ENCODE measurements around the gene SCN5A.

SCN5A gene

GRCh38 chr3:38646062-38646461 lies 3.4 kb downstream of the SCN5A start:
- Histone ChIP-seq H3K9me3 (ENCODE audit: control insufficient read depth, low read length) (peaks cover 4% of the 10 kb centered on the region), H3K36me3 (ENCODE audit: control insufficient read depth, insufficient read depth, low read length, severe bottlenecking) (no peaks in the 10 kb centered on the region), H3K4me1 (ENCODE audit: control insufficient read depth, insufficient read depth, low read length) (peaks cover 4% of the 10 kb centered on the region), H3K4me3 (ENCODE audit: low read length) (no peak overlapping the region), H3K27me3 (replicated peaks; ENCODE audit: control insufficient read depth, insufficient read depth, low read length) (peaks cover 72% of the 10 kb centered on the region), H3K9ac (ENCODE audit: low read length) (no peak overlapping the region)
- DNase-seq (ENCODE audit: low read depth) = no peak

DNA sequence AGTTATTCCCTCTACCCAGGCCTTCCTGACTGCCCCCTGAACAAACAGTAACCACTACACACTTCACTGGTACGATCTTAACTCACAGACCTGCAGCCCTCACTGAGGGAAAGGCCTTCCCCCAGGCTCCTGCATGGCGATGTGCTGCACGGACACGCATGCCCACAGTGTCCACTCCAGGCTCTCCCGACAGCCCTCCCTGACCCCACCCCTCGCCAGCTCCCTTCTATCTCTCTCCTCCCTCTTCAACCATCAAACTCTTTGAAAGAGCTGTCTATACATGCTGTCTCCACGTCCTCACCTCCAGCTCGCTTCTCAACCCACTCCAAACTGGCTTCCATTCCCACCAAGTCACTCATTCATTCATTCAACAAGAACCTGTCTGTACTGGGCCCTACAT lies 3.9 kb downstream of the SCN5A start:
- Histone ChIP-seq H3K4me3 (ENCODE audit: low read length) (no peak overlapping the region), H3K27me3 (replicated peaks; ENCODE audit: control insufficient read depth, insufficient read depth, low read length) (peaks cover 76% of the 10 kb centered on the region), H3K9ac (ENCODE audit: low read length) (no peak overlapping the region), H3K4me1 (ENCODE audit: control insufficient read depth, insufficient read depth, low read length) (peaks cover 4% of the 10 kb centered on the region), H3K9me3 (ENCODE audit: control insufficient read depth, low read length) (peaks cover 4% of the 10 kb centered on the region), H3K36me3 (ENCODE audit: control insufficient read depth, insufficient read depth, low read length, severe bottlenecking) (no peaks in the 10 kb centered on the region)
- no peak for DNase-seq (ENCODE audit: low read depth)

DNA sequence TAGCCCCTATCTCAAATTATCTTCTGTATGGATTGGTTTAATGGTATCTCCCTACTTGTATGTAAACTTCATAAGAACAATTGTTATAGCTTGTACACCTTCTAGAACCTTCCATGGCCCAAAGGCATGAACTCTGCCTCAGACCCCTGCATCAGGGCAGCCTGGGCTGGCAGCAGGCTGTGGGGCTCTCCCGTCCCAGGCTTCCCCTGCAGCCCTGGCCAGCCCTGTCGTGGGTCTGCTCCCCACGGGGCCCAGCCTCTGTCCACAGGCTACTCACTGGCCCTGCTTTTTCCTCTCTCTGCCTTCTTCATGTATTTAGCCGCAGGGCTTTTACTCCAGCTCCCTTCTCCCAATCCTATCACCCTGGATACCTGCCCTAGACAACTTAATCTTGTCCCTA lies 4.4 kb downstream of the SCN5A start:
- H3K9me3 ChIP-seq (ENCODE audit: control insufficient read depth, low read length) = peaks cover 4% of the 10 kb centered on the region
- no peak overlapping the region for H3K4me3 ChIP-seq (ENCODE audit: low read length)
- H3K36me3 ChIP-seq (ENCODE audit: control insufficient read depth, insufficient read depth, low read length, severe bottlenecking) = no peaks in the 10 kb centered on the region
- DNase-seq (ENCODE audit: low read depth) = no peak
- peaks cover 76% of the 10 kb centered on the region for H3K27me3 ChIP-seq (replicated peaks; ENCODE audit: control insufficient read depth, insufficient read depth, low read length)
- H3K9ac ChIP-seq (ENCODE audit: low read length) = no peak overlapping the region
- H3K4me1 ChIP-seq (ENCODE audit: control insufficient read depth, insufficient read depth, low read length) = peaks cover 4% of the 10 kb centered on the region

GRCh38 chr3:38644662-38645053 lies 4.8 kb downstream of the SCN5A start:
- H3K27me3 ChIP-seq (replicated peaks; ENCODE audit: control insufficient read depth, insufficient read depth, low read length) = peaks cover 76% of the 10 kb centered on the region
- H3K9me3 ChIP-seq (ENCODE audit: control insufficient read depth, low read length) = peaks cover 4% of the 10 kb centered on the region
- H3K36me3 ChIP-seq (ENCODE audit: control insufficient read depth, insufficient read depth, low read length, severe bottlenecking) = no peaks in the 10 kb centered on the region
- no peak overlapping the region for H3K9ac ChIP-seq (ENCODE audit: low read length)
- DNase-seq (ENCODE audit: low read depth) = no peak
- no peak overlapping the region for H3K4me3 ChIP-seq (ENCODE audit: low read length)
- no peaks in the 10 kb centered on the region for H3K4me1 ChIP-seq (ENCODE audit: control insufficient read depth, insufficient read depth, low read length)

- Histone ChIP-seq H3K27me3 (replicated peaks; ENCODE audit: control insufficient read depth, insufficient read depth, low read length) (peaks cover 78% of the 10 kb centered on the region), H3K4me3 (ENCODE audit: low read length) (no peak overlapping the region), H3K4me1 (ENCODE audit: control insufficient read depth, insufficient read depth, low read length) (no peaks in the 10 kb centered on the region), H3K9ac (ENCODE audit: low read length) (no peak overlapping the region), H3K9me3 (ENCODE audit: control insufficient read depth, low read length) (peaks cover 4% of the 10 kb centered on the region), H3K36me3 (ENCODE audit: control insufficient read depth, insufficient read depth, low read length, severe bottlenecking) (no peaks in the 10 kb centered on the region)
- no peak for DNase-seq (ENCODE audit: low read depth)
These were observed 5.3 kb downstream of the SCN5A start for GRCh38 chr3:38644016-38644661.

DNA sequence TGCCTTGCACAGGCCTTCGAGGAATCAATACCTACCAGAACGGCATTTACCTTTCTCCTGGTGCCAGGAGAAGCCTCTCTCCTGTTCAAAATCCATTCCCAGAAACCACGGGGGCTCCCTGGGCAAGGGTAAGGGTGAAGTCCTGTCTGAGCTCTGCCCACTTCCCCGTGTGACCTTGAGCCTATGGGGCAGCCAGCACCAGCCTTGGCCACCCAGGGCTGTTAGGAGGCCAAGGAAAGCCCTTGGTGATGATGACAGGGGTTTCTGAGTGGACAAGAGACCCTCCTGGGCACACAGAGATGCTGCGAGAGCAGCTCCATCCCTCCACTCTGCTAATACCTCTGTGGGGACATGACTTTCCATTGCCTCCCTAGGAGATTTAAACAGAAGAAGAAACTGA lies 5.9 kb downstream of the SCN5A start:
- no peak for DNase-seq (ENCODE audit: low read depth)
- Histone ChIP-seq H3K4me1 (ENCODE audit: control insufficient read depth, insufficient read depth, low read length) (no peaks in the 10 kb centered on the region), H3K9me3 (ENCODE audit: control insufficient read depth, low read length) (peaks cover 4% of the 10 kb centered on the region), H3K4me3 (ENCODE audit: low read length) (no peak overlapping the region), H3K9ac (ENCODE audit: low read length) (no peak overlapping the region), H3K27me3 (replicated peaks; ENCODE audit: control insufficient read depth, insufficient read depth, low read length) (peaks cover 77% of the 10 kb centered on the region), H3K36me3 (ENCODE audit: control insufficient read depth, insufficient read depth, low read length, severe bottlenecking) (no peaks in the 10 kb centered on the region)

DNA sequence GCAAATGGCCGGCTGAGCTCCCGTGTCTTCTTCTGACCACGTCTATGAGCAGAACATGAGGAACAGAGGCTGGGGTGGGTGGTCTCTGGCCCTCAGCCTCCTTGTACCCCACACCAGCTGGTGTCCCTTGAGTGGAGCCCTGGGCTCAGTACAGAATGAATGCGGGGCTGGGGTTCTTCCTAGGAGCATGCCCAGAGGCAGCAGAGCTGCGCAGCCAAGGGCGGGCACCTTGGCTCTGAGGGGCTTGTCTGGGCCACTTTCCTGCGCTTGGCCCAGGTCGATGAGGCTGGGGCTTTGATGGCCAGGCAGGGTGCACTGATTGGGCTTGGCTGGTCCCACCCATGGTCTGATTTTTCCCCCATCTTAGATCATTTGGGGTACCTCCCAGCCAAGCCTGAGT lies 6.4 kb downstream of the SCN5A start:
- Histone ChIP-seq H3K36me3 (ENCODE audit: control insufficient read depth, insufficient read depth, low read length, severe bottlenecking) (no peaks in the 10 kb centered on the region), H3K4me1 (ENCODE audit: control insufficient read depth, insufficient read depth, low read length) (no peaks in the 10 kb centered on the region), H3K9ac (ENCODE audit: low read length) (no peak overlapping the region), H3K9me3 (ENCODE audit: control insufficient read depth, low read length) (peaks cover 4% of the 10 kb centered on the region), H3K4me3 (ENCODE audit: low read length) (no peak overlapping the region), H3K27me3 (replicated peaks; ENCODE audit: control insufficient read depth, insufficient read depth, low read length) (peaks cover 77% of the 10 kb centered on the region)
- no peak for DNase-seq (ENCODE audit: low read depth)

- Histone ChIP-seq H3K27me3 (replicated peaks; ENCODE audit: control insufficient read depth, insufficient read depth, low read length) (peaks cover 63% of the 10 kb centered on the region), H3K9me3 (ENCODE audit: control insufficient read depth, low read length) (no peaks in the 10 kb centered on the region), H3K4me1 (ENCODE audit: control insufficient read depth, insufficient read depth, low read length) (no peaks in the 10 kb centered on the region), H3K4me3 (ENCODE audit: low read length) (no peak overlapping the region), H3K36me3 (ENCODE audit: control insufficient read depth, insufficient read depth, low read length, severe bottlenecking) (no peaks in the 10 kb centered on the region), H3K9ac (ENCODE audit: low read length) (no peak overlapping the region)
- no peak for DNase-seq (ENCODE audit: low read depth)
These were observed 7.9 kb downstream of the SCN5A start for GRCh38 chr3:38641461-38642110.

GRCh38 chr3:38640661-38641452 lies 8.6 kb downstream of the SCN5A start:
- no peaks in the 10 kb centered on the region for H3K36me3 ChIP-seq (ENCODE audit: control insufficient read depth, insufficient read depth, low read length, severe bottlenecking)
- no peaks in the 10 kb centered on the region for H3K4me1 ChIP-seq (ENCODE audit: control insufficient read depth, insufficient read depth, low read length)
- H3K9me3 ChIP-seq (ENCODE audit: control insufficient read depth, low read length) = no peaks in the 10 kb centered on the region
- H3K27me3 ChIP-seq (replicated peaks; ENCODE audit: control insufficient read depth, insufficient read depth, low read length) = peaks cover 61% of the 10 kb centered on the region
- H3K9ac ChIP-seq (ENCODE audit: low read length) = no peak overlapping the region
- no peak for DNase-seq (ENCODE audit: low read depth)
- no peak overlapping the region for H3K4me3 ChIP-seq (ENCODE audit: low read length)

- no peaks in the 10 kb centered on the region for H3K9me3 ChIP-seq (ENCODE audit: control insufficient read depth, low read length)
- peaks cover 46% of the 10 kb centered on the region for H3K27me3 ChIP-seq (replicated peaks; ENCODE audit: control insufficient read depth, insufficient read depth, low read length)
- H3K9ac ChIP-seq (ENCODE audit: low read length) = no peak overlapping the region
- no peak for DNase-seq (ENCODE audit: low read depth)
- H3K4me1 ChIP-seq (ENCODE audit: control insufficient read depth, insufficient read depth, low read length) = no peaks in the 10 kb centered on the region
- no peak overlapping the region for H3K4me3 ChIP-seq (ENCODE audit: low read length)
- no peaks in the 10 kb centered on the region for H3K36me3 ChIP-seq (ENCODE audit: control insufficient read depth, insufficient read depth, low read length, severe bottlenecking)
These were observed 11.1 kb downstream of the SCN5A start for GRCh38 chr3:38638354-38638753.

- no peak overlapping the region for H3K9ac ChIP-seq (ENCODE audit: low read length)
- DNase-seq (ENCODE audit: low read depth) = no peak
- no peaks in the 10 kb centered on the region for H3K36me3 ChIP-seq (ENCODE audit: control insufficient read depth, insufficient read depth, low read length, severe bottlenecking)
- H3K9me3 ChIP-seq (ENCODE audit: control insufficient read depth, low read length) = no peaks in the 10 kb centered on the region
- no peak overlapping the region for H3K4me3 ChIP-seq (ENCODE audit: low read length)
- no peaks in the 10 kb centered on the region for H3K4me1 ChIP-seq (ENCODE audit: control insufficient read depth, insufficient read depth, low read length)
- H3K27me3 ChIP-seq (replicated peaks; ENCODE audit: control insufficient read depth, insufficient read depth, low read length) = peaks cover 47% of the 10 kb centered on the region
These were observed 11.6 kb downstream of the SCN5A start for GRCh38 chr3:38637906-38638305.

Measured in adipocyte (in vitro differentiated cells).